Left kidney (tissue), 2 donors: ENCODE data around the gene ING3. TPM values are rescaled to one million over a fixed set of nuclear protein-coding genes. Genes with fewer than 3 reads are reported as not detected.
"Not testable (repeated sequence)": the region's sequence is repeated elsewhere in the genome, so short reads cannot be mapped to it uniquely, and the experiment has no call there.

Source experiments
- DNase-seq: peaks from one replicate; pipeline ENCODE4 v3.0.0-alpha.2; 2013
- polyA plus RNA-seq: library from polyadenylated mRNA; unstranded; fragments of 120-200 nt; gene quantifications from one replicate; pipeline ENCODE4 v1.2.1, GENCODE V29; 2013; ENCODE audit not compliant: insufficient read length

The ING3 gene
- polyA plus RNA-seq, 1 donor: 43.1 TPM

DNA sequence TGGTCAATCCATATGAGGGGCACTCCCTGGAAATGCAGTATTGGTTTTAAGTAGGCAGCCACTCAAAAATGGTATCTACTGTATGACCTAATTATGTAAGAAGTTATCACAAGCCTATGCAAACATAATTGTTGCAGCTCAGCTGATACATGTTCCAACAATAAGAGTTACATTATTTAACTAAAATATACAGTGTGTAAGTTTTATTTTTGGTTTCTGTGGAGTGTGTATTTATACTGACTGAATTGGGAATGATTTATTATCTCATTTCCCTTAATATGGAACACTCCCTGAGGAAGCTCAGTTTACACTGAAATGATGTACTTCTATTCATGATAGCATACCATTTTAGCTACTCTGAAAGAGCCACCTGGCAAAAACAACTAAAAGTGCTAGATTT lies 2.6 kb upstream of the ING3 start:
- no peak for DNase-seq

DNA sequence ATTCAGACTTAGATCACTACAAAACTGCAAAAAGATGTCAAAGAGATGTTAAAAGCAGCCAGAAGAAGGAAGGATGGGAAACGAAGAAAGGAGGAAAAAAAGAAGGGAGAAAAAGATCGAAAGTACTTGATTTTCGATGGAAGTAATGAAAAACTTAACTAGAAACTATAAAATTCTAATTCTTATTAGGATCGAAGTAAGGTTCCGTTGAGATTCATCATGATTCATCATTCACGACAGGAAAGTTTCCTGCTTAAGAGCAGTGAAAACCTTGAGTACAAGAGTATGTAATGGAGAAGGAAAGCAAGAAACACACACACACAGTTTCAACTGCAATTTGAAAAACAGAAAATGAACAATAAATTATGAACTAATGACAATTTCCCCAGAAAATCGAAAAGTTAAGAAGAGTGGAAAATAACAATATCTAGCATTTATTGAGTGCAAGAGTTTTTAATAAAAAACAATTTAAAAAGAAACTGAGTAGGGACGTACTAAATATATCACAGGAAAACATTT lies 1.1 kb upstream of the ING3 start:
- DNase-seq: peak; percentile 22

DNA sequence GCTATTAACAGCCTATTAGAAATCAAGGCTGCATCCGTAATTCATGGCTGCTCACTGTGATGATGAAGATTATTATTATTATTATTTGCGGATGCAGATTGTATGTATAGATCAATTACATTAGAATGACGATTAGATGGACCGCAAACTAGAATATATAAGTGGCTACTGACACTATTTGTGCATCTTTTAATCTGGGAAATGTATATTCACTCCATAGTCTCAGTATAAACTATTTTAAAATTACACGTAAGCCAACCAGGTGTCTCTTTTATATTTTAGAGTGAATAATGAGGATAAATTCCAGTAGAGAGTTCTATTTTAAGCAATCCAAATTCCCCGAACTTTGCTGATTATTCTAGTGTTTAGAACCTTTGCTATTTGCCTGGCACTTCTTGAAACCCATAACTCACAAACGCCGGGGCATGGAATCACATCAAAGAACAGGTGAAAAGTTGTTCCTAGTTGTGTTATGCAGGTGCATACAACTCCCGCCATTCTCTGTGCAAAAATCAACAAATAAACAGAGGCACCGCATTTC lies 509 bp upstream of the ING3 start:
- DNase-seq: no peak

DNA sequence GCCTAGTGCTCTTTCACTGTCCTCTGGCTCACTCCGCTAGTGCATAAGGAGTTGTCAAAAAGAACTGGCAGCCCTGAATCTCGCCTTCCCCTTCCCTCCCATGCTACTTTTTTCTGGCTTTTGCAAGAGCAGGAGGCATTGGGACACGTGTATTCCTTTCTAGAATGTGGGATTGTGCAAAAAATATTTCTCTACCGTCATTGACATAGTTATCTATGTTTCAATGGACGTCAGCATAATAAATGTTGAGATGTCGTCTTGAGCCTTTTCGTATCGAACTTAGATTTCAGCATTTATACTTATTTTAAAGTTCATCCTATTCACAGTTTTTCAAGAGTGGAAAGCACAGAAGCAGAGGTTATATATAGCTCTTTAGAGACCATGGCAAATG lies 727 bp downstream of the ING3 start:
- DNase-seq: no peak

DNA sequence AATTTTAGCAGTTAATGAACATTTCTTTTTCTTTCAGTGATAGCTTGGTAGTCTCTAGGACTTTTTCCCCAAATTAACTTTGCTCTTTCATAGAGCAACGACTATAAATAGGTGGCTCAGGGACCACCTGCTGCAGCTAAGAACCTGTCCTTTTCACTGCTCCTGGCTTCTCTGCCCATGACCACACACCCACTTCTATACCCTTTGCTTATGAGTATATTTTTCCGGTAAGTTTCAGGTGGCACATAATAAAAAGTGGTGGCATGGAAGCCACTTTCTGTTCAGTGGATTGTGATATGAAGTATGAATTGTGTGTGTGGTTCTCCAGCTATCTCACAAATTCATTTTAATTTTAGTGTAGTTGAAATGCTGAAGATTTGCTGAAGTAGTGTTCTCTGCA lies 1.2 kb downstream of the ING3 start:
- DNase-seq: no peak

DNA sequence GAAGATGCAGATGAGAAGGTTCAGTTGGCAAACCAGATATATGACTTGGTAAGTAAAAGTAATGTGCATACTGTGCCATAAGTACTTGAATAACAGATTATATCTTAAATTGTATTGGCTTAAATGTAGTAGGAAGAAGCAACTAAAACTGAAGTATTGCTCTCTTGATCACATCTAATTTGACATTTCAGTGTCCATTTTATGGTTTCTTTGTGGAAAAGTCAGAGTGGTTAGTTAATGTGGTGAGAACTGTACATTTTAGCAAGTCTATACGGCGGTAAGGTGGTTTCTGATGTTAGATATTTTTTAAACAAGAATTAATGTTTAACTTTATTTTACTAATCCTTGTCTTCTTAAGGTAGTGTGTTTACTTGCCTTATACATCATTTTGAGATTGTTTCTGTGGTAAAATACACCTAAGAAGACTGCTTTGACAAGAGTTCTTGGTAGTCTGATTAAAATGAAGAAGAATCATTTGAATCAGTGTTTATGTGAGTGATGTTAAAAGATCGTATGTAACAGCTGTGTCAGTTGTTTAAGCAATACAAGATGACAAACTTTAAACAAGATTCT lies 5.1 kb downstream of the ING3 start:
- DNase-seq: no peak

DNA sequence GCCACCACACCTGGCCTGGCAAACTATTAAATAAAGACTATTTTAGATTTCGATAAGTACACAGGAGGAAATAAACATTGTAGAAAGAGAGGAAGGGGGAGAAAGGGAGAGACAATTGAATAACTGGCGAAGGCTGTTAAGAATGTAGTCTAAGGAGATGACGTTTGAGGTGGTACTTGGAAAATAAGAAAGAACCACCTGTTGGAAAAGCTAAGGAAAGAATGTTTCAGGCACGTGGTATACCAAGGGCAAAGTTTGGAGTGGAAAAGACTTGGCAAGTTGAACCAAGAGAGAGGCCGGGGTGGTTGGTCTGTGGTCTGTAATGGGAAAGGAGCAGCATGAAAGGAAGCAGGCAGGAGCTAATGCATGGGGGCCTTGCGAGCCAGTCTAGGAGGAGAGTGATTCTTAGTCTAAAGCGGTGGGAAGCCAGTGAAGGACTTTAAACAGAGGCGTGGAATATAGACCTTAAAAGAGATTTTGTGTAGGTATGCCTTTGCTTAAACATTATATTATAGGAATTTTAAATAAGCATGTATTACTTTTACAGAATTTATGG lies 9.4 kb downstream of the ING3 start:
- no peak for DNase-seq

DNA sequence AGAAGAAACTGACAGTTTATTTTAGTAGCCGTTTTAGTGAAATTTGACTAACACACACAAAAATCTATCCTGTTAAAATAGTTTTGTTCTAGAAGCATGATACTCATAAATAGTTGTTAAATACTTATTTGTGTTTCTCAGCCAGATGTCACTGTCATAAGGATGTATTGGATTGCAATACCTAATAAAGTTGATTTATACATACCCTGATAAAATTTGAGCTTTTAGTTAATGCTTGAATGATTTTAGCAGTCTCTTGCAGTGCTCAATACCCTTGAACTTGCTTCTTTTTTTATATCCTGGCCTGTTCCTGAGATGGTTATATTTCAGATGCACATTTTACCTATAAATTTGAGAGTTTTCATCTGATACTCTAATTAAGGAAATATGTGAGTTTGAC lies 10.1 kb downstream of the ING3 start:
- DNase-seq: no peak

DNA sequence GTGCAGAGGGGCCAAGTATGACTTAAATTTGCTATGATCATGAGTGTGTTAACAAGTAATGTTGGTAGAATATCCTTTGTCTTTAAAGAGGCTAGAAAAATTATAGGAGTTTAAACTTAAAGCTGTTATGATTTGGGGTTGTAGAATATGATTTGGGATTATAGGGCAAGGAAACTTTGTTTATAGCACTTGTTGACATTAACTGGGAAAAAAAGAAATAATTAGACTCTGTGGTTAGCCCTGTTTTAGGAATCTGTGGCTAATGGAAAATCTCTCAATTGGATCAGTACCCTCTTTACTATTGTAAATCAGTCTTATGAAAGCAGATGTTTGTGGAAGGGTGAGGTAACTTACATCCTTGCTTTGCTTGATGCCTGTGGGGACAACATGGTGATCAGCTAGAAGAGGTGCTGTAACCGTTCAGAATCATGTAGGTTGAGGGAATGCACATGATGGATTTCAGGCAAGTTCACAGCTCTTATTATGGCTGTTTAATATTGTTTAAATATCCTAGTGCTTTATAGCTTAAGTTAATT lies 11.1 kb downstream of the ING3 start:
- DNase-seq: no peak

DNA sequence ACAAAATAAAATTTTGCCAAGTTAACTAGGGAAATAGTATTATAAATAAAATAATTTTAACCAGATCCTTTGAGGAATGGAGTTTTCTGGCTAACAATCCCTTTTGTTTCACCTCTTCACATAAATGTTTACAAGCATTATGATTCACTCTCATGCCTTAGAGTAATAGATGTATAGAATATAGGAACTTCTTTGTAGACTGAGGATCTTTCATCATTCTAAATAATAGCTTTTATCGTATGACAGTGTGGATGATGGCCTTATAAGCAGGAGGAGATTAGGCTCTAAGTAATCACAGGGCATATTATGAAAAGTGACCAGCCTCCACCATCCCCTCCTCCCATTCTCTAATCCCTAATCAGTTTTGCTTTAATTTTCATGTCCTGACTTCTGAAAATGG lies 13.5 kb downstream of the ING3 start:
- no peak for DNase-seq

DNA sequence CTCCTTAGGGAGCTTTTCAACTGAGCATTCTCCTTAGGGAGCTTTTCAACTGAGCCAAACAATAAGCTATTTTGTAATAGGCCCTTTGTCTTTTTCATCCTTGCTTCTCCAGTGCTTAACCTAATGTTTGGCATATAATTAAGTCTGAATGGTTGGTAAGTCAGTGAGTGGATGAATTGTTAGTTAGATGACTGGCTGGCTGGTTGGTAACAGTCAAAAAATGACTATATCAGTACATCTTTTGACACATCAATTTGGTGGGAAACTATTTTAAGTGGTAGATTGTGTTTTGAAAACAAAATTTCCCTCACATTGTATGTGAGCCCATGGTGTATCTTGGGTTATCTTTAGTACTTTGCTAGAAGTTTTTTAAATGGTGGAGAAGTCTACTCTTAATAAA lies 16.4 kb downstream of the ING3 start:
- DNase-seq: no peak

DNA sequence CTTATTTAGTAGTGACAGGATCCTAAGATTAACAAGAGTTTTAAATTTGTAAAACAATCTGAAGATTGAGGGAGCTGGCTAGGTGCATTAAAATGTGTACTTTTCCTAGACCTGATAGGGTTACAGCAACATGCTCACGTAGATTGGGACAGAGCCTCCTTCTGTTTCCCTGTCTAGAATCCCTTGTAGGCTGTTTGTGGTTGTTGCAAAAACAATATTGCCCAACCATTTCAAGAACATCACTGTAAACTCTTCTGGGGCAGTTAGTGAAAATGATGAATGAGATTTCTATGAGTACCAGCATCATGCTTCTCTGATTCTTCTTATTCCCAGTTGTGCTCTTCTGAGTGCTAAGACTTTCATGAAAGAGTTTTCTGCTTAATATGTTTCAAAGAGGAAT lies 23.3 kb downstream of the ING3 start:
- DNase-seq: no peak

DNA sequence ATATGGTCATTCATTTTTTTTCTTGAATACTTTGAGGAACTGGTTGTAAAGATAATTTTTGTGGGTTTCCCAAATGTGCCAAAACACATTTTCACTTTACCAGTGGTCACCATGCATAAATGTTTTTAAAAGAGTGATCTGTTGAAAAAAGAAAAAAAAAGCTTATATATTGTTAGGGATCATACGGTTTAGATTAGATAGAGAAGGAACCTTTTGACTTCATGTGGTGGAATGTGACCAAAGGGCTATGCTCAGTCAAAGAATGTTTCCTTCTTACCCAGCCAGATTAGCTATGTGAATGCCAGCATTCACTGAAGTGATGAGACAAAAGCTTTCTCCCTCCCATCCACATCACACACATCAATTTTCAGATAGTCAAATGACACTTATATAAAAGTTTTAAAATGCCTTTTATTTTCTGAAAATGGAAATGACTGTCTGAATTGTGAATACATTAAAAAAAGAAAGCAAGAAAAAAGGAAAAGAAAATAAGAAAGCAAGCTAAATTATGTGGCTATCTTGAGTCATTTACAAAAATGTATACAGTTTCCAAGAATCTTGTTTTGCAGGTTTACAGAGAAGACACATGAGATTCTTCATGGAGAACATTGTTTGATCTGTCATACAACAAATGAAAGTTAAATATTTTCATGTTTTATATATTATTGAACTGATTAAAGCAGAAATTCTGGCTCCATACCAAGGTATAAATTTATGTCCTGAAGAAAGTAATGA lies 29.4 kb downstream of the ING3 start:
- no peak for DNase-seq

DNA sequence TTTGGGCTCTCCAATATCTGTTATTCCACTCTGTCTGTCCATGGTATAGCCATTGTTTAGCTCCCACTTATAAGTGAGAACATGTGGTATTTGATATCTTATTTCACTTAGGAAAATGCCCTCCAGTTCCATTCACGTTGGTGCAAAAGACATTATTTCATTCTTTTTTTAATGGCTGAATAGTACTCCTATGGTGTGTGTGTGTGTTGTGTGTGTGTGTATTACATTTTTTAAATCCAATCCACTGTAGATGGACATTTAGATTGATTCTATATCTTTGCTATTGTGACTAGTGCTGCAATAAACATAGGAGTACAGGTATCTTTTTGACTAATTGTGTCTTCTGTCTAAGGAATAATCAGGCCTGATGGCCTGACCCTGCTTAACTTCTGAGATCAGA lies 30.5 kb downstream of the ING3 start:
- DNase-seq: no peak

DNA sequence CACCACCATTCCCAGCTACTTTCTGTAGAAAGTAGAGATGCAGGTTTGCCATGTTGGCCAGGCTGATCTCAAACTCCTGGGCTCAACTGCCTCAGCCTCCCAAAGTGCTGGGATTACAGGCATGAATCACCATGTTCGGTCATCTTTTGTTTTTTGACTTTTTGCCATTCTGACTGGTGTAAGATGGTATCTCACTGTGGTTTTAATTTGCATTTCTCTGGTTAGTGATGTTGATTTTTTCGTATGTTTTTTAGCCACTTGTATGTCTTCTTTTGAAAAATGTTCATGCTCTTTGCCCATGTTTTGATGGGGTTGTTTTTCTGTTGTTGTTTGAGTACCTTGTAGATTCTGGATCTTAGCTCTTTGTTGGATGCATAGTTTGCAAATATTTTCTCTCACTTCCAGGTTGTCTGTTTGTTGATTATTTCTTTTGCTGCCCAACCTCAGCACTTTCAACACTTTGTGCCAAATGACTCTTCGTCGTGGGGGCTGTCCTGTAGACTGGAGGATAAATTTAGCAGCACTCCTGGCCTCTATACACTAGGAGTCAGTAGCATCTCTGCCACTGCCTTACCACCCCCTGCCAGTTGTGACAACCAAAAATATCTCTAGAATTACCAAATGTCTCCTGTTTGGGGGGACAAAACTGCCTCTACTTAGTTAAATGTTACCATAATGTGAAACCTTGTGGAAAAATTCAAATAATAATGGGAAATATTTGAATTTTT lies 31.5 kb downstream of the ING3 start:
- DNase-seq: no peak

DNA sequence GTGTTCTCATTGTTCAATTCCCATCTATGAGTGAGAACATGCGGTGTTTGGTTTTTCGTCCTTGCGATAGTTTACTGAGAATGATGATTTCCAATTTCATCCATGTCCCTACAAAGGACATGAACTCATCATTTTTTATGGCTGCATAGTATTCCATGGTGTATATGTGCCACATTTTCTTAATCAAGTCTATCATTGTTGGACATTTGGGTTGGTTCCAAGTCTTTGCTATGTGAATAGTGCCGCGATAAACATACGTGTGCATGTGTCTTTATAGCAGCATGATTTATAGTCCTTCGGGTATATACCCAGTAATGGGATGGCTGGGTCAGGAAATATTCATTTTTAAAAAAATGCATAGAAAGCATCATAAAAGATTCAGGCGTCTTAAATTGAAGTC lies 33.0 kb downstream of the ING3 start:
- not testable (repeated sequence) for DNase-seq

DNA sequence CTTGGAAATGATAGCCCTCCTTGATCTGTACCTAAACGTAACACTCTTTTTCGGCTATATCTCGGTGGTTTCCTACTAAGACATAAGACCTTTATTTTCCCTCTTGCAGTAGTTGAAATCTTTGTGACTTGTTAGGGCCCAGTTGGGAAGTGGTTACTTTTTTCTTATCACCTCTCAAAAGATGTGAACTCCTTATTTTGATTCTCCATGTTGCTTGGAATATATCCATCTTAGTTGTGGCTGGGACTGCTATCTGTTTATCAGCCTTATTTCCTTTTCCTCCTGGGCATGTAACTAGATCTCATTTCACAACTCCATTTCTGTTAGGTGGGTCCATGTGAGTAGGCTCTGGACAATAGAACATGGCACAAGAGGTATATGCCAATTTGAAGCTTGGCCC lies 33.8 kb downstream of the ING3 start:
- DNase-seq: no peak

DNA sequence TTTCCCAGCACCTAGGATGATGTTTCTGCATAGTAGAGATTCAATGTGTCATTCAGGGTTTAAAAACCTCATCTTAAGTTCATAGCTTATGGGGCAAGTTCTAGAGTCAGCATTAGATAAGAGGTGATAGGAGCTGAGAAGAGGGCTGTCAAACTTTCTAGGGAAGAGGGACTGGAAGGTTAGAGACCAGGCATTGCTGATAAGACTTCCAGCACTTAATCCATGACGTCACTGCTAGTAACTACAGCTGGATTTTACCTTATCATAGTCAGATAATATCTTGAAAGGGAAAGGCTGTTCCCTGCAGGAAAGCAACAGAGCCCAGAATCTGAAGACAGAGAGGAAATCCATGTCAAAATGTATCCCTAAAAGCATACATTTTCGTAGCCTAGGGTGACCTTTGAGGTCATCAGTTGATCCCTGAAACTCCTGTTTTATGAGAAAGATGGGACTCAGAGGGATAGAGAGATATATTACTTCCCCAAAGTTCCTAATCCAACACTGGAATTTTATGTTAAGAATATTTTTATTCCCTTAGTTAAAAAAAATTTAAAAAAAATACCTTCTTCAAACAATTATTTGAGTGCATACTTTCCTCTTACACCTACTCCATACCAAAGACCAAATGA lies 34.7 kb downstream of the ING3 start:
- no peak for DNase-seq

DNA sequence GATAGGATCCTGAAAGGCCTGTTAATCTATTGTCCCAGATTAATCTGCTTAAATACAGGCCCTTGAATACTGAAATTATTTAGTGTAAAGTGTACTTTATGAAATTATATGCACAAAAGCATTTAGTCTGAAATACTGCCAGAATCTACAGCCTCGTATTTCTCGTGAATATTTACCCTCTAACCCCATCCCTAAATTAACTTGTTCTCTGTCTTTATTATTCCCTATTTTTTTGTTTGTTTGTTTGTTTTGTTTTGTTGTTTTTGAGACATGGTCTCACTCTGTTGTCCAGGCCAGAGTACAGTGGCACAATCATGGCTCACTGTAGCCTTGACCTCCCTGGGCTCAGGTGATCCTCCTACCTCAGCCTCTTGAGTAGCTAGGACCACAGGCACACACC lies 35.3 kb downstream of the ING3 start:
- no peak for DNase-seq

DNA sequence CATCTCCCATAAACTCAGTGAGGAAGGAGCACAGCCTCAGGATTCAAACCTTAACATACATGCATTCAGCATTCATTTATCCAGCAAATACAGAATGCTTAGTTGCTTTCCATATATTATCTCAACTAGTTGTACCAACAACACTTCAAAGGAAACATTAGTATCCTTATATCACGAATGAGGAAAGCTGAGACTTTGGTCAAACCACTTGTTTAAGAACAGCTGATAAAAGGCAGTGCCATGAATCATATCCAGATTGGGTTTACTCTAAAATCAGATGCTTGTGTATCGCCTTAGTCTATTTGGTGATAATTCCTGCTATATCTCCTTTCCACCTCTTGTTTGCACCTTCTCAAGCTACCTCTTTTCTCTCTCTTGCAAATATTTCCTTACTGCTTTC lies 36.1 kb downstream of the ING3 start:
- DNase-seq: no peak

DNA sequence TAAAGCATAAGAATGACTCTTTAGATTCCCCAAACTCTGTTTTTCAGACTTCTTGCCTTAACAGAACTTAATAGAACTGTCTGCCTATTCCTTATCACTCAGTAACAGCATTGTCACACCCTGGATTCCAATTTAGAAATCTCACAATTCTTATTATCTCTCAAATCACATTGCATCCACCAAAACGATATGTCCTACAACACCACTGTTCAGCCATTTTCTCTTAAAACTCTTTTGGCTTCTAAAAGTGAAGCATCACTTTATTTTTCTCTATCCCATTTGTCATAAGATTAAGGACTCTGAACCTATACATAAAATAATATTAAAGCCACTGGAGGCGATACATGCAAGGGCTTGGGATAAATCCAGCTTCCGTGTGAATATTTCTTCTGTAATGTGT lies 36.7 kb downstream of the ING3 start:
- DNase-seq: no peak
